Measurements from ENCODE around the gene ZSCAN23.
A peak's percentile ranks its signal among the peaks of the same experiment; 100 is the strongest.

The ZSCAN23 gene

DNA sequence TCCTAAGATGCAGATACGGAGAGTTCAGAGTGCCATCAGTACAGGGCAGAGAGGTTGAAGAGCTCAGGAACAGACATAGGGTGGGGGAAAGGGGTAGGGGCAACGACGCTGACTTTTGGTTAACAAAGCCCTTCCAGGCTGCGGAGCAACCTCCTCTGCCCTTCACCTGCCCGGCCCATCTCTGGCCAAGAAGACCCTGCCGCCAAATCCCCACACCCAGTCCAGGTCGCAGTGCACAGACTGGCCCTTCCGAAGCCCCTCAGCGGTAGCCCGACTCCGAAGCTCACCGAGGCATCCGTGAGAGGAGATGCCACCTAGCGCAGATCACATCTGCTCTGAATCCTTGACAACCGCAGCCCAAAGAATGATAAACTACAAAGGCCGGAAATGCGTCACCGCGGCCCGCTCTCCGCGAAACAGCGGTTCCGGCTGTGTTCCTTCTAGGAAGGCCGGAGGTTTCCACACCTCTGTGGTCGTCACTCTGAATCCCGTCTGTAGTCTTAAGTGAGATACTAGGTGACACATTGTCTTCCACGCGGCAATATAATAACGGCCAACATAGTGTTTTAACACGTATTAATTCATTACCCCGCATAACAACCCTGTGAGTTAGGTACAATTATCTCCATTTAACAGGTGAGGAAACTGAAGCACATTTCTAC lies at the start of gene ZSCAN23:
TSS of gene ZSCAN23 (minus strand) at position 380 of the 662 bp plus-strand sequence. CDS start 7,225 bp downstream, outside the sequence.
- Histone ChIP-seq H3K4me3 (ENCODE audit: low read length) (peak within 1 kb of the TSS; percentile 71), H3K9me3 (ENCODE audit: control insufficient read depth, low read length) (no peaks in the 10 kb centered on the region), H3K27me3 (ENCODE audit: control insufficient read depth, insufficient read depth, low read length) (peaks cover 27% of the 10 kb centered on the region), H3K36me3 (ENCODE audit: control insufficient read depth, insufficient read depth, low read length) (no peaks in the 10 kb centered on the region), H3K9ac (ENCODE audit: low read length) (peak within 1 kb of the TSS; percentile 54), H3K4me1 (ENCODE audit: control insufficient read depth, insufficient read depth, low read length) (no peaks in the 10 kb centered on the region)

DNA sequence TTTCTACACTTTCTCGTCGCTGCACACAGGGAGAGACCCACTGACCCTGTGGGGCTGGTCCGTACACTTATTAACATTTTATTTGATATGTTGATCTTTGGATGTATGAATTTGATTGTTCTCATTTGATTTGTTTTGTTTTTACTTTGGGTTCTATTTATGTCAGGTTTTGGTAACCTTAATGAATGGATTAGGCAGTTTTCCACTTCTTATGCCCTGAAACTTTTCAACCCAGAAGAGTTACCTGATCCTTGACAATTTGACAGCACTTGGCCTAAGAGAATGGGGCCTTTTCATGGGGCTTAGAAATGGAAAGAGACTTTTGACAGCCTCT lies 48.7 kb upstream of the ZSCAN23 start:
- peaks cover 17% of the 10 kb centered on the region for H3K27me3 ChIP-seq (ENCODE audit: control insufficient read depth, insufficient read depth, low read length)
- no peak overlapping the region for H3K4me3 ChIP-seq (ENCODE audit: low read length)
- H3K36me3 ChIP-seq (ENCODE audit: control insufficient read depth, insufficient read depth, low read length), result no peaks in the 10 kb centered on the region

DNA sequence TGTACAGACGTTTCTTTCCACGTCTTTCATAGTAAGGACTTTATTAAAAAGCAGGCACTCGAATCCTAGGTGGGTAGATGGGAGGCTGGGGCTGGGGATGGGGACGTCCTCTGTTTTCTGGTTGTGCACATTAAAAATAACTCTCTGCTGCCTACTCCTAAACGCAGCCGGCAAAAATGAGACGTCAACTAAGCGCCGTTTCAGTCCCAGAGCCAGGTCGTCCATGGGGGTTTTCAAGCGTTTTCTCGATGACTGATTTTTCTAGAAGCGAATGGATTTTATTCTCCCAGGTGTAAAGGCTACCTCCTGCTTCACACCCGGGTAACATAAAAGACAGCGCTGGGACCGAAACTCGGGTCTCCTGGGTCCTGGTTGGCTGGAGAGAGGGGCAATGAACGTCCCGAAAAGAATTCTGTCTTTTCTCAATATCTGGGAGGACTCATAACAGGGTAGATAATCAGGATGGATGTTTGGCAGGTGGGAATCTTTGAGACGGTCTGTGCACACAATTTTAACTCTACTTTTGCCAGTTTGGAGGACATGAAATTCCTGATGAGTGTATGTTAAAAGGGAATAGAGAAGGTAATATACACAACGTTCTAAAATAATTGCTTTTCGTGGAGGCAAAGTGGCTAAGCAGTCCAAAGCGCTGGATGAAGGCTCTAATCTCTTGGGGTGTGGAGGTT lies 47.1 kb upstream of the ZSCAN23 start:
- no peak overlapping the region for H3K4me3 ChIP-seq (ENCODE audit: low read length)
- no peaks in the 10 kb centered on the region for H3K4me1 ChIP-seq (ENCODE audit: control insufficient read depth, insufficient read depth, low read length)
- no peak overlapping the region for H3K9ac ChIP-seq (ENCODE audit: low read length)
- peaks cover 17% of the 10 kb centered on the region for H3K27me3 ChIP-seq (ENCODE audit: control insufficient read depth, insufficient read depth, low read length)
- H3K36me3 ChIP-seq (ENCODE audit: control insufficient read depth, insufficient read depth, low read length), result no peaks in the 10 kb centered on the region
- no peaks in the 10 kb centered on the region for H3K9me3 ChIP-seq (ENCODE audit: control insufficient read depth, low read length)

More for the DNA sequence above, 48.7 kb upstream of the ZSCAN23 start:
- Histone ChIP-seq H3K9me3 (ENCODE audit: control insufficient read depth, low read length) (no peaks in the 10 kb centered on the region), H3K9ac (ENCODE audit: low read length) (no peak overlapping the region), H3K4me1 (ENCODE audit: control insufficient read depth, insufficient read depth, low read length) (no peaks in the 10 kb centered on the region)

DNA sequence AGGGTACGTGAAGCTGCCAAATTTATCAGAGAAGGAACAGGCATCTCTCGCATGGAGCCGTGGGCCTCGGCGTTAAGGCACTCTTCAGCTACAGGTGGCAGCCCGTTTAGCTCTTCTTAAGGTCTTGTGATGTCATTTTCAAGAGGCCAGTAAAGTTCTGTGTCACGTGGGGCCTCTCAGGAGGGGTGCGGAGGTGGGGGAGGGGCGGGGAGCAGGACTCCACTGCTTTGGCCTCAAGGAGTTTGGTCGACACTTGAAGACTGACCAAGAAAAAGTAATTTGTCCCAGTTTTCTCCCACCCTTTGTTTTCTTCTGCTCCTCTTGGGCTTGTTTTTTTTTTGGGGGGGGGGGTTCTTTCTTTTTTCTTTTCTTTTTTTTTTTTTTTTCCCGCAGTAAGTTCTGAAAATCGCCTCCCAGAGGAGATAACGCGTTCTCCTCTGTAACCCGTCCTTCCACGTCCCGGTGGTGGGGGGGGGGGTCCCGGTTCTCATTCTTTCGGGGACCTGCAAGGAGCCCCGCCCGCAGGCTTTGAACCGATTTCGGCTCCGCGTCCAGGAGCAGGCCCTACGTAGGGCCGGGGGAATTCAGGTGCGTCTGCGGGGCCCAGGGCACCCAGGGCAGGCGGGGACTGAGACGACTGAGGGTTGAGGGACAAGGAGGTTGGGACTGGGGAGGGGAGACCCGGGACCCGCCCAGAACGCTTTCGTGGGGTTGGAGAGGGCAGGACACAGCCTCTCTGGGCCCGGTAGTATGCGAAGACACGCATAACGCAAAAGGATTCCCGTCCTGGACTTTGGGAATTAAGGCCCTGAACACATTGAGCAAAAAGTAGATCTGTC lies 46.3 kb upstream of the ZSCAN23 start:
- Histone ChIP-seq H3K4me1 (ENCODE audit: control insufficient read depth, insufficient read depth, low read length) (no peaks in the 10 kb centered on the region), H3K36me3 (ENCODE audit: control insufficient read depth, insufficient read depth, low read length) (no peaks in the 10 kb centered on the region), H3K27me3 (ENCODE audit: control insufficient read depth, insufficient read depth, low read length) (peaks cover 17% of the 10 kb centered on the region), H3K9ac (ENCODE audit: low read length) (no peak overlapping the region), H3K4me3 (ENCODE audit: low read length) (no peak overlapping the region), H3K9me3 (ENCODE audit: control insufficient read depth, low read length) (no peaks in the 10 kb centered on the region)

DNA sequence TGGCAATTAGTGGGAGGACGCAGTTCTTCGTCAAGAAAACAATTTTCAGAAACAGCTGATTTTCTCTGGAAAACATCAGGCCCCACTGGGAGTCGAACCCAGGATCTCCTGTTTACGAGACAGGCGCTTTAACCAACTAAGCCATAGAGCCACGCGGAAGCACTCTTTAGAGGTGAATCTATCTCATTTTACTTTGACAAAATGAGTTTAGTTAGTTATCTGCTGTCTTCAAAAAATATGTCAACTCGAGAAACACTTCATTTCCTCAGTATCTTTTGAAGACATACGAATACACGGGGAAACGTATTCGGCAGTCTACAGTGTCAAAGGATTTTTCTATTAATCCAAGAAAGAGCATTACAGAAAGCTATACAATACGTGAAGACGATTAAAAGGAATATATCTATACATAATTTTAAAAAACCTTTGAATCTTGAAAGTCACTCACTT lies 45.6 kb upstream of the ZSCAN23 start:
- Histone ChIP-seq H3K27me3 (ENCODE audit: control insufficient read depth, insufficient read depth, low read length) (peaks cover 17% of the 10 kb centered on the region), H3K9ac (ENCODE audit: low read length) (no peak overlapping the region), H3K36me3 (ENCODE audit: control insufficient read depth, insufficient read depth, low read length) (no peaks in the 10 kb centered on the region), H3K4me1 (ENCODE audit: control insufficient read depth, insufficient read depth, low read length) (no peaks in the 10 kb centered on the region), H3K9me3 (ENCODE audit: control insufficient read depth, low read length) (no peaks in the 10 kb centered on the region), H3K4me3 (ENCODE audit: low read length) (no peak overlapping the region)

DNA sequence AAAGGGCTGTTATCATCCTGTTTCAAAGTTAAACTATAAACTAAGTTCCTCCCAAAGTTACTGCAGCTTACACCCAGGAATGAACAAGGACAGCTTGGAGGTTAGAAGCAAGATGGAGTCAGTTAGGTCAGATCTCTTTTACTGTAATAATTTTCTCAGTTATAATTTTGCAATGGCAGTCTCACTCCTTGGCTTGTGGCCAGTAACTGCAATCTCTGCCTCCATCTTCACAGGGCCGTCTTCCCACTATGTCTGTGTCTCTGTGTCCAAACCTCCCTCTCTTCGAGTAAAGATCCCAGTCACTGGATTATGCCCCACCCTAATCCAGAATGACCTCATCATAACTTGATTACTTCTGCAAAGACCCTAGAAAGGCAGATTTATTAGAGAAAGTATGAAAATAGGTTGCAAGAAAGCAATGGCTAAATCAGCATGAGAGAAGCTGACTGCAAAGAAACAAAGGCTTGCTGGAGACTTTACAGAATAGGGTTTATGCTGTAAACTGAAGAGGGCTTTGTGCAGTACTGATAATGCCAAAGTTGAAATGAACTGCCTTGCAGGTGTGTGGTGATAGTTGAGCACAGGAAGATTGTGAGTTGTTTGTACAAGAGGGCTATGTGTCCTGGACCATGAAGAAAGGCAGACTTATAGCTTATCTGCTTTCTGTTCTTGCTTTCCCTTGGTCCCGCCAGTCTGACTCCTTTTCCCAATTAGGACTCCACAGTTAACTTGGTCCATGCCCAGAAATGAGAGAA lies 43.9 kb upstream of the ZSCAN23 start:
- Histone ChIP-seq H3K9me3 (ENCODE audit: control insufficient read depth, low read length) (no peaks in the 10 kb centered on the region), H3K9ac (ENCODE audit: low read length) (no peak overlapping the region), H3K4me3 (ENCODE audit: low read length) (no peak overlapping the region), H3K27me3 (ENCODE audit: control insufficient read depth, insufficient read depth, low read length) (peaks cover 17% of the 10 kb centered on the region), H3K4me1 (ENCODE audit: control insufficient read depth, insufficient read depth, low read length) (no peaks in the 10 kb centered on the region), H3K36me3 (ENCODE audit: control insufficient read depth, insufficient read depth, low read length) (no peaks in the 10 kb centered on the region)

DNA sequence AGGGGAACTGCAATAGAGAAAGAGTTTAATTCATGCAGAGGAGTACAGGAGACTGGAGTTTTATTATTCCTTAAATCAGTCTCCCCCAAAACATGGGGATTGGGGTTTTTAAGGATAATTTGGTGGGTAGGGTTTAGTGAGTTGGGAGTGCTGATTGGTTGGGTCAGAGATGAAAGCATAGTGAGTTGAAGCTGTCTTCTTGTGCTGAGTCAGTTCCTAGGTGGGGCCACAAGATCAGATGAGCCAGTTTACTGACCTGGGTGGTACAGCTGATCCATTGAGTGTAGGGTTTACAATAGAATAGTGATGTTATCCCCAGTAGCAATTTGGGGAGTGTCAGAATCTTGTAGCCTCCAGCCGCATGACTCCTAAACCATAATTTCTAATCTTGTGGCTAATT lies 43.2 kb upstream of the ZSCAN23 start:
- Histone ChIP-seq H3K27me3 (ENCODE audit: control insufficient read depth, insufficient read depth, low read length) (peaks cover 17% of the 10 kb centered on the region), H3K4me3 (ENCODE audit: low read length) (no peak overlapping the region), H3K9me3 (ENCODE audit: control insufficient read depth, low read length) (no peaks in the 10 kb centered on the region), H3K9ac (ENCODE audit: low read length) (no peak overlapping the region), H3K36me3 (ENCODE audit: control insufficient read depth, insufficient read depth, low read length) (no peaks in the 10 kb centered on the region), H3K4me1 (ENCODE audit: control insufficient read depth, insufficient read depth, low read length) (no peaks in the 10 kb centered on the region)

DNA sequence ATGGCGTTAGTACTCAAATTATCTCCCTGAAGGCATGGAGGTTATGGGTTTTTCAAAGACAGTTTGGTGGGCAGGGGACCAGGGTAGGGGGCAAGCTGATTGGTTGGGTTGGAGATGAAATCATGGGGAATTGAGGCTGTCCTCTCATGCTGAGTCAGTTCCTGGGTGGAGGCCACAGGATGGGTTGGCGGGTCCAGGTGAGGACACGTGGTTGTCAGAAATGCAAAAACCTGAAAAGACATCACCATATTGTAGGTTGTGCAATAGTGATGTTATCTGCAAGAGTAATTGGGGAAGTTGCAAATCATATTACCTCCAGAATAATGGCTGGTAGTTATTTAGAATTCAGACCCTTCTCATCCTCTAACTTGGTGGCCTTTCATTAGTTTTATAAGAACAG lies 42.2 kb upstream of the ZSCAN23 start:
- H3K36me3 ChIP-seq (ENCODE audit: control insufficient read depth, insufficient read depth, low read length), result no peaks in the 10 kb centered on the region
- no peak overlapping the region for H3K9ac ChIP-seq (ENCODE audit: low read length)
- H3K27me3 ChIP-seq (ENCODE audit: control insufficient read depth, insufficient read depth, low read length), result peaks cover 14% of the 10 kb centered on the region
- H3K9me3 ChIP-seq (ENCODE audit: control insufficient read depth, low read length), result no peaks in the 10 kb centered on the region
- no peaks in the 10 kb centered on the region for H3K4me1 ChIP-seq (ENCODE audit: control insufficient read depth, insufficient read depth, low read length)
- no peak overlapping the region for H3K4me3 ChIP-seq (ENCODE audit: low read length)

DNA sequence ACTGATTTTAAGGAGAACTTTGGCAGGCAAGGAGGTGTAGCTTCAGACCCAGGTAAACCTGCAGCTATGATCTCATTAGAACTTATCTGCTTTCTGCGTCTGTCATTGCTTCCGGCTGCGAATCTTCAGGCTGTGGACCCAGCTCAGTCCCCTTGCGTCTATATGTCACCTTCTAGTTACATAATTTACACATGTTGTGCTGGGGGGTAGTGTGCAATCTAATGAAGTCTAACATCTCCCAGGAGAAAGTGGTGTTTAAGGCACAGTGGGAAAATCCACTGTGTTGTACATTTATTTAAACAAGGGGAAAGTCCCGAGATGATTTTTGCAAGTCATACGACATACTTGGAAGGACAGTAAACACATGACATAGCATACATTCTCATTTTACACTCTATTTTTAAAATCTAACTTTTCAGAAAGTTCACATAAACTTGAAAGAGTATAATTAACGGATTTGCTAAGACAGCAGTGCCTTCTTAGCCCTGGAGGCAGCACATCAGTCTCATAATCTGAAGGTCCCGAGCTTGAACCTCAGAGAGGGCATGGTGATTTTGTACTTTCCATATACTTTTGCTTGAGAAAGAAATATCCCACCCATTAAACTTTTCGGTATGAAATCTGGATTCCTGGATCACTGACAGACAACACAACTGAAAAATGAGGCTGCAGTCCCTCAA lies 37.1 kb upstream of the ZSCAN23 start:
- Histone ChIP-seq H3K27me3 (ENCODE audit: control insufficient read depth, insufficient read depth, low read length) (peaks cover 10% of the 10 kb centered on the region), H3K4me1 (ENCODE audit: control insufficient read depth, insufficient read depth, low read length) (no peaks in the 10 kb centered on the region)

DNA sequence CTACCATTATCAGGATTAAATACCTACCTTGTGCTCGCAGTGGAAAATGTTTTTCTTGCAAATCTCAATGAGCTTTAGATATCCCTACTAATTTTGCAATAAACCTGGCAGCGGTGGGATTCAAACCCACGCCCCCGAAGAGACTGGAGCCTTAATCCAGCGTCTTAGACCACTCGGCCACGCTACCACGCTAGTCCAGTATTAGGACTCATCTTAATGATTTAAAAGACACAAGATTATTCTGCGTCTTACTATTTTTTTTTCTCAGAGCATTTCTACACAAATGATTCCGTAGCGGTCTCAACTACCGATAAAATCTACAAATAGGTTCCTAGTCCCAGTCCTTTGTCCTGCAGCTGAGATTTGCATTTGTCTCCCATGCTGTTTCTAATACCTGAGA lies 35.2 kb upstream of the ZSCAN23 start:
- H3K27me3 ChIP-seq (ENCODE audit: control insufficient read depth, insufficient read depth, low read length), result peaks cover 10% of the 10 kb centered on the region
- no peaks in the 10 kb centered on the region for H3K4me1 ChIP-seq (ENCODE audit: control insufficient read depth, insufficient read depth, low read length)
- no peak overlapping the region for H3K9ac ChIP-seq (ENCODE audit: low read length)
- H3K9me3 ChIP-seq (ENCODE audit: control insufficient read depth, low read length), result no peaks in the 10 kb centered on the region
- H3K4me3 ChIP-seq (ENCODE audit: low read length), result no peak overlapping the region
- no peaks in the 10 kb centered on the region for H3K36me3 ChIP-seq (ENCODE audit: control insufficient read depth, insufficient read depth, low read length)

More for the DNA sequence above, 37.1 kb upstream of the ZSCAN23 start:
- no peak overlapping the region for H3K9ac ChIP-seq (ENCODE audit: low read length)
- H3K4me3 ChIP-seq (ENCODE audit: low read length), result no peak overlapping the region
- H3K36me3 ChIP-seq (ENCODE audit: control insufficient read depth, insufficient read depth, low read length), result no peaks in the 10 kb centered on the region
- H3K9me3 ChIP-seq (ENCODE audit: control insufficient read depth, low read length), result no peaks in the 10 kb centered on the region

DNA sequence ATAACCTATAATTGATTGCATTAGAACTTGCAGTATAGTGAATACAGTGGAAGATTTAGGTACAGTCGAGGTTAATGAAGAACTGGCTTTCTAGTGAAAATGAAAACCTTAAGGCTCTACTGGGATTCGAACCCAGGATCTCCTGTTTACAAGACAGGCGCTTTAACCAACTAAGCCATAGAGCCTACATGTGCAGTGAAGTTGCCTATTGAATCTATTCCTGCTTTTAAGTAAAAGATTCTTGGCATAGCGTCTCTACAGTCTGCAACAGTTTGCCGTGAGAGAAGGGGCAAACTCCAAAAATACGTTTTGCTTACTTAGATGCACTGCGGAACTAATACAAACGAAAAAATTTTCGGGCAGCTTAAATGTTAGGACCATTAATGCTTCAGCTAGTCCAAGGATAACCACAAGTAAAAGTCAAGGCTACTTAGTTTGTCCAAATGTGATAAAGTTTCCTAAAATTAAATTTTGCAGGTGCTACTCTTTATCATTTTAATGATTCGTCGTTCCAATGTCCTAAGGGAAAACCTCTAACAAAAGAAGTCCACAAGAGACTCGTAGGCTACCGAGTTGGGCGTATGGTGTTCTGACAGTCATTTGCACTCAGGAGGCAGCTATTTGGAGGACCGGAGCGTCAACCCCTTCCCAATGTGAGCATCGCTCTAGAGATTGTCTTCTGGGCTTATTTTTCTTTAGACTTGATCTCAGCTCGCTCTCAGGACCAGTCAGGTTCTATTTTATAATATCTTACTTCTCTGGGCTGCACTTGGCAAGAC lies 31.3 kb upstream of the ZSCAN23 start:
- H3K4me3 ChIP-seq (ENCODE audit: low read length), result no peak overlapping the region
- no peak overlapping the region for H3K9ac ChIP-seq (ENCODE audit: low read length)
- H3K4me1 ChIP-seq (ENCODE audit: control insufficient read depth, insufficient read depth, low read length), result no peaks in the 10 kb centered on the region
- peaks cover 13% of the 10 kb centered on the region for H3K27me3 ChIP-seq (ENCODE audit: control insufficient read depth, insufficient read depth, low read length)
- no peaks in the 10 kb centered on the region for H3K36me3 ChIP-seq (ENCODE audit: control insufficient read depth, insufficient read depth, low read length)
- no peaks in the 10 kb centered on the region for H3K9me3 ChIP-seq (ENCODE audit: control insufficient read depth, low read length)
